GM18861 (cell line): ENCODE measurements around the gene SENP6.
A peak's percentile ranks its signal among the peaks of the same experiment; 100 is the strongest.
"Not testable (repeated sequence)": the region's sequence is repeated elsewhere in the genome, so short reads cannot be mapped to it uniquely, and the experiment has no call there.

ENCODE experiments used
- ATAC-seq: cut with Tn5 transposase; IDR thresholded peaks from one replicate; pipeline ENCODE4 v1.9.1; 2021; ENCODE audit not compliant: unreplicated experiment

Gene SENP6

GRCh38 chr6:75656479-75656878, 54.8 kb downstream of the SENP6 start:
- peak; percentile 79 for ATAC-seq

- no peak for ATAC-seq
Observed at GRCh38 chr6:75657327-75657726, 55.6 kb downstream of the SENP6 start.

GRCh38 chr6:75666592-75666991, 64.9 kb downstream of the SENP6 start:
- no peak for ATAC-seq

GRCh38 chr6:75673884-75674283, 72.2 kb downstream of the SENP6 start:
- ATAC-seq, result no peak

GRCh38 chr6:75676377-75676776, 74.7 kb downstream of the SENP6 start:
- ATAC-seq, result no peak

- ATAC-seq, result not testable (repeated sequence)
Observed at GRCh38 chr6:75682548-75682947, 80.9 kb downstream of the SENP6 start.

- ATAC-seq, result not testable (repeated sequence)
Observed at GRCh38 chr6:75683005-75683404, 81.3 kb downstream of the SENP6 start.

GRCh38 chr6:75687535-75687934, 85.9 kb downstream of the SENP6 start:
- ATAC-seq, result not testable (repeated sequence)

- not testable (repeated sequence) for ATAC-seq
Observed at GRCh38 chr6:75687937-75688336, 86.3 kb downstream of the SENP6 start.

GRCh38 chr6:75689576-75689975, 87.9 kb downstream of the SENP6 start:
- ATAC-seq, result no peak

GRCh38 chr6:75691012-75691411, 89.3 kb downstream of the SENP6 start:
- ATAC-seq, result no peak

- ATAC-seq, result no peak
Observed at GRCh38 chr6:75693534-75693933, 91.9 kb downstream of the SENP6 start.

GRCh38 chr6:75694406-75694805, 92.7 kb downstream of the SENP6 start:
- ATAC-seq, result no peak

GRCh38 chr6:75708334-75708733, 106.7 kb downstream of the SENP6 start:
- not testable (repeated sequence) for ATAC-seq

GRCh38 chr6:75711173-75711572, 109.5 kb downstream of the SENP6 start:
- ATAC-seq, result no peak

GRCh38 chr6:75719133-75719532, 117.5 kb downstream of the SENP6 start:
- ATAC-seq, result no peak

GRCh38 chr6:75723382-75723781, 121.7 kb downstream of the SENP6 start:
- ATAC-seq, result no peak

- ATAC-seq, result no peak
Observed at GRCh38 chr6:75727206-75727605, 125.5 kb downstream of the SENP6 start.

- not testable (repeated sequence) for ATAC-seq
Observed at GRCh38 chr6:75731029-75731428, 129.3 kb downstream of the SENP6 start.

- peak; percentile 91 for ATAC-seq
Observed at GRCh38 chr6:75735491-75736186, 134.0 kb downstream of the SENP6 start.

GRCh38 chr6:75743971-75744370, 142.3 kb downstream of the SENP6 start:
- no peak for ATAC-seq

- no peak for ATAC-seq
Observed at GRCh38 chr6:75745404-75745803, 143.7 kb downstream of the SENP6 start.

GRCh38 chr6:75746221-75746620, 144.5 kb downstream of the SENP6 start:
- ATAC-seq, result no peak
